C4-2B (cell line): Measurements from ENCODE around the gene FRMD1.
A peak's percentile ranks its signal among the peaks of the same experiment; 100 is the strongest.

ENCODE experiments used
- H3K27ac ChIP-seq: fragments of 450-650 bp; 2 replicates; pipeline ENCODE4 v1.5.1; 2017
- ZFX ChIP-seq: fragments of 450-650 bp; IDR thresholded peaks from 2 replicates; pipeline ENCODE4 v1.6.1; 2017
- TF ChIP-seq, protein P1 (sequence below): fragments of 450-650 bp; conservative IDR thresholded peaks from 2 replicates; pipeline ENCODE4 v1.5.1; 2017; ENCODE audit warnings: mild to moderate bottlenecking

The FRMD1 gene

DNA sequence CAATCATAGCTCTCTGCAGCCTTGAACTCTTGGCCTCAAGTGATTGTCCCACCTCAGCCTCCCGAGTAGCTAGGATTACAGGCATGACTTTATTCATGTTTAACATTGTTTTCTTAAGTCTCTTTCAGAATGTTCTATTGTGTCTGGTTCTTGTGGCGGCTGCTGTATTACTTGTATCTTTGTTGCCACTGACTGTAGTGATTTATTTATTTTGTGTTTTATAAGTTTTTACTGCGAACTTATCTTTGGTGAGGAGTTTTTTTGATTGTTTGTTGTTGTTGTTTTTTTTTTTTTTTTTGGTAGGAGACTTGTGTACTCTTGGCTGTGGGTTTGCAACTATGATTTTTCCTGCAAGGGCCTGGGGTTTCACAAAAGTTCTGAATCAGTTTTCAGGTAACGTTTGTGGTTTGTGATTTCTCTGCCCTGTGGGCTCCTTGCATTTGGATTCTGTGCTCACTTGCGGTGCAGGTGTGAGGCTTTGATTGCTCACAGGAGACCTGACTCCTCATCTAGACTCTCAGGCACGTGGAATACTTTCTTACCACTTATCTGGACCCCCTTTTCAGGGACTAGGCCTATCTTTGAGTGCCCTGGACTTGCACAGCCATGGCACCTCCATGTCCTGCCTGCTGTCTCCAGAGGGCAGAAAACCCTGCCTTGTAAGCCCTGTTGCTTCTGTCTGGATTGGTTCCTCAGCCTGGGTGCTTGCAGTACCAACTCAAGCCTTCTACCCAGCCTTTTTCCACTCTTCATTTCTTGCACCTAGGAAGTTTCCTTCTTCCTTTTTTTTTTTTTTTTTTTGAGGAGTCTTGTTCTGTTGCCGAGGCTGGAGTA is 56.3 kb downstream of the FRMD1 start:
- no peak for TF ChIP-seq ZFX
- TF ChIP-seq, protein P1, sequence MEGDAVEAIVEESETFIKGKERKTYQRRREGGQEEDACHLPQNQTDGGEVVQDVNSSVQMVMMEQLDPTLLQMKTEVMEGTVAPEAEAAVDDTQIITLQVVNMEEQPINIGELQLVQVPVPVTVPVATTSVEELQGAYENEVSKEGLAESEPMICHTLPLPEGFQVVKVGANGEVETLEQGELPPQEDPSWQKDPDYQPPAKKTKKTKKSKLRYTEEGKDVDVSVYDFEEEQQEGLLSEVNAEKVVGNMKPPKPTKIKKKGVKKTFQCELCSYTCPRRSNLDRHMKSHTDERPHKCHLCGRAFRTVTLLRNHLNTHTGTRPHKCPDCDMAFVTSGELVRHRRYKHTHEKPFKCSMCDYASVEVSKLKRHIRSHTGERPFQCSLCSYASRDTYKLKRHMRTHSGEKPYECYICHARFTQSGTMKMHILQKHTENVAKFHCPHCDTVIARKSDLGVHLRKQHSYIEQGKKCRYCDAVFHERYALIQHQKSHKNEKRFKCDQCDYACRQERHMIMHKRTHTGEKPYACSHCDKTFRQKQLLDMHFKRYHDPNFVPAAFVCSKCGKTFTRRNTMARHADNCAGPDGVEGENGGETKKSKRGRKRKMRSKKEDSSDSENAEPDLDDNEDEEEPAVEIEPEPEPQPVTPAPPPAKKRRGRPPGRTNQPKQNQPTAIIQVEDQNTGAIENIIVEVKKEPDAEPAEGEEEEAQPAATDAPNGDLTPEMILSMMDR: no peak
- no peak overlapping the region for H3K27ac ChIP-seq

DNA sequence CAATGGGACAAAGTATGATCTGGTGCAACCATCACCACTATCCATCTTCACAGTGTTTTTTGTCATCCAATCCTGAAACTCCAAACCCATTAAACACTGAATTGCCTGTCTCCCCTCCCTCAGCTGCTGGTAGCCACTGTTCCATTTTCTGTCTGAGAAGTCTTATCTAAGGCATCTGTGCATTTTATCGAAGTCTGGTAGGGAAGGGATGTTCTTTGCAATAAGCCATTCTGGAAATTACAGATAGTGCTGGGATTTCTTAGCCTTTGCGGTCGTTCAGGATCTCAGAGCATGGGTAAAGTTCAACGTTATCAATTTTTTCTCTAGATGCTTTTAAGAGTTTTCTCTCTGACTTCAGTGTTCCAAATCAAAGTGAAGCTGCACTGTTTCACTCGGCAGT is 57.4 kb downstream of the FRMD1 start:
- TF ChIP-seq, protein P1: no peak
- TF ChIP-seq ZFX: no peak
- no peak overlapping the region for H3K27ac ChIP-seq

DNA sequence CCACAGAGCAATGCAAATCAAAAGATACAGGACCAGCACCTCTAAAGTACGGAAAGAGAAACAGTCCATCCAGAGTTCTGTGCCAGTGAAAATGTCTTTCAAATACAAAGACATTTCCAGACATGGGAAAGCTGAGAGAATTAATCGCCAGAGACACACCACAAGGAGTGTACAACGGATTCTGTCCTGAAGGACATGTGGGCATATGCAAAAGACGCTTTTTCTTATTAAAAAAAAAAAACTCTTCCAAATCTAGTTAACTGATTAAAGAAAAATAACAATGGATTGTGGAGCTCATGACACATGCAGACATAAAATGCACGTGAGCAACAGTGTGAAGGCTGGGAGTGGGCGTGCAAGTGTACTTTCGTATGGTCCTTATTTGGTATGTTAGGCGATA is 58.8 kb downstream of the FRMD1 start:
- H3K27ac ChIP-seq: no peak overlapping the region
- TF ChIP-seq, protein P1: no peak
- no peak for TF ChIP-seq ZFX

DNA sequence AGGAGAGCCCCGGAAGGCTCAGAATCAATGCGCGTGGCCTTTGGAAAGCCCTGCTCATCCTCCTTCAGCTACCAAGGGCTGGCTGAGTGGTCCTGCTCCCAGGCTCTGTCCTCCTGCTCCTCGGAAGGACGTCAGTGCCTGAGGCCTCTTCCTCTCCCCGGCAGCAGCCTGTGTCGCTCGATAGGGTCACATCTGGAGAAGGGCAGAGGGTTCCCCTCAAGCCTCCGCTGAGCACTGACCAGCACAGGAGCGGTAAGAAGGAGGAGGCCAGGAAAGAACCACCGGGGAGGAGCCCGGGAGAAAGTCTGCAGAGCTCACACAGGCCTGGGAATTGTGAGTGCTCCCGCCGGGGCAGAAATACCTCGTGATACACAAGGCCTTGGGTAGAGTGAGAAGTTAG is 60.3 kb downstream of the FRMD1 start:
- no peak overlapping the region for H3K27ac ChIP-seq
- no peak for TF ChIP-seq ZFX

DNA sequence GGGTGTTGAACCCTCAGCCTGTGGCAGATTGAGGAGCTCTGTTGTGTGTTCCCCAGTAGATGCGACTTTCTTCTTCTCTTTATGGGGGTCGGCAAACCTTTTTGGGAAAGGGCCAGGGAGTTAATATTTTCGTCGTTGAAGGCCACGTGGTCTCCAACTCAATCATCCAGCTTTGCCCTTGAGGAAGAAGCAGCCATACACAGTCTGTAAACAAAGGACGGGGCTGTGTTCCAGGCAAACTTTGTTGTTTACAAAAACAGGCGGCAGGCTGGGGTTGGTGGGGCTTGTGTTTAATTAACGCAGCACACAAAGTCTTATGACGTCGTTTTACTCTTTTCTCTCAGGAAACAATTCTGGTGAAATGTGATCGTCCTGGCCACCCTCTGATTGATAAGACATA is 61.4 kb downstream of the FRMD1 start:
- TF ChIP-seq, protein P1: no peak
- TF ChIP-seq ZFX: no peak
- peak overlapping the region; percentile 51; the same call in 1 of the 2 replicates for H3K27ac ChIP-seq

DNA sequence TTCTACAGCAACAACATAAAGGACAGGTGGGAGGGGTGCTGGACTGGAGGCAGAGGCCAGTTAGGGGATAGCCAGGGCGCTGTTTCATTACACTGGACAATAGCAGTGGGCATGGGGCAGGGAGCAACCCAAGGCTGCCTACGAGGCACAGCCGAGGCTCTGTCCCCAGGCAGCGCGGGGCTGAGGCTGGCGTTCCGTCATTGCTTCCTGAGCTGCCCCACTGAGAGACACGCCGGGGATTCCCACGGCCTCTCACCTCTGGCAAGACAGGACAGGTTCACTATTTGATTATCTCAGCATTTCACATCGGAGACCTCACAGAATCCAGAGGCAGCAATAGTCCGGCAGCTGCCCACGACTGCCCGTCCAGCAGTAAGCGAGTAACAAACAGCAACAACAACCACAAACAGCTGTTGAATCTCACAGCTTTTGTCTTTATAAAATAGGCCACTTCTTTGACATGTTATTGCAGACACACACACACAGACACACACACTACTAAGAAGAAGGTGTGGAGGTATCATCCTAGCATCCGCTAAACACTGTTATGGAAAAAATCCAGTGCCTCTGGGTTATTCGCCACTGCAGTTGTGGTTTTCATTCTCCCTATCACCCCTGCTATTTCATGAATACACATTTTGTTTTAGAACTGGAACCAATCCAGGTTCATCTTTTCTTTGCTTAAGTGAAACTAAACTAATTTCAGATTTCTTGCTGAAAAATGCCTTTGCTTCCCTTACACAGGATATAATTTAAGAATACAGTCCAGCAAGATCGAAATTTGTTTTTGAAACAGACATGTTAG is 62.1 kb downstream of the FRMD1 start:
- TF ChIP-seq ZFX: no peak
- H3K27ac ChIP-seq: peak overlapping the region; percentile 51; the same call in 1 of the 2 replicates

DNA sequence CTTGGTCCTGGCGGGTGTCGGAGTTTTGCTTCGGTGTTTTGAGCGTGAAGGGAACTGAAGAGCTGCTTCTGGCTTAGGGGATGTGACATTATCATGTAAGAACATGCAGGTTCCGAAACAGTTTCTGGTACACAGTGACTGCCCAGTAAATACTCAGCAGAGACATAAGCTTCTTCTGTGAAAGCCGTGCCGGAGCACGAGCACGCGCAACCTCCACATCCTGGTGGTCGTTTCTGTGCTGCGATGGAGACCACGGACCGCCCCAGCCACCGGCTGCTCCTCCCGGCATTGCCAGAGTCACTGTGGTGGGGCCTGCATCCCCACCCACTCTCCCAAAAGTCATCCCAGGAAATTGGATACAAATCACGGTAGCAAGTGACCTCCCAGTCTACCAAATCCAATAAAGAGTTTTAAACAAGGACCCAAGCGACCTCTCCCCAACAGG is 62.8 kb downstream of the FRMD1 start:
- no peak overlapping the region for H3K27ac ChIP-seq
- no peak for TF ChIP-seq ZFX
- TF ChIP-seq, protein P1: no peak

DNA sequence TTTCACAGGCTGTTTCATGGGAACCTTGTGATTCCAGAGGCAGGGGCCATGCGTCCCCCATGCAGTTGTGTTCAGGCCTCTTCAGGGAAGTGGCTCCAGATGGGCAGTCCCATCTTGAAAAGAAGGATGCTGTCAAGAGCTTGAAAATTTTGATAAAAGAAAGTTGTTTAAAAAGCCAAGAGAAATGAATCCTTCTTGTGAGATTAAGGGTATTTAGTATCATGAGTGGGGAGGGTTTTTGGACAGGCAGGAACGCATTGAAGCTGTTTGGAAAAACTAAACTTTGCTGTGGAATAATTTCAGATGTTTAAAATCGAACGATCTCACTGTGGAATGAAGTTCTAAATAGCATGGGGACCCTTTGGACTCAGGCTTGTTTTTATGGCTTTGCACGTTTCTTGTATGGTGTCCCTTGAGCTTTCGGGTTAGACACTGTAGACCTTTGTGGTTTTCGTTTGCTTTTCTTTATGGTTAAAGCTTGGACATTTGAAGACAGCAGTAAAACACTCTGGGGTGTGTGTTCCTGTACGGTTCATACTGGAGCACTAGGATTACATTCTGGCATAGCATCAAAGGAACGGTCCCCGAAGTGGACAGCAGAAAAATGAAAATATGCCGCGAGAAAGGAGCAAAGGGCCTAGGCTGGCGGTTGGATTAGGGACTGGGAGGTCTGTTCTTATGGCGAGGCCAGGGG is 63.4 kb downstream of the FRMD1 start:
- H3K27ac ChIP-seq: no peak overlapping the region
- TF ChIP-seq ZFX: no peak
- TF ChIP-seq, protein P1: no peak
